NCI-H526 treated with DMSO at 0.1 percent for 48 hours (cell line): ENCODE results near the gene SORBS1.
"Not testable (repeated sequence)": the region's sequence is repeated elsewhere in the genome, so short reads cannot be mapped to it uniquely, and the experiment has no call there.

Experiments used
- DNase-seq: peaks from one replicate; lab custom pipeline; 2025; lab: John Stamatoyannopoulos, UW

Gene SORBS1

GRCh38 chr10:95388539-95388938 is 172.6 kb downstream of the SORBS1 start:
- no peak for DNase-seq

DNA sequence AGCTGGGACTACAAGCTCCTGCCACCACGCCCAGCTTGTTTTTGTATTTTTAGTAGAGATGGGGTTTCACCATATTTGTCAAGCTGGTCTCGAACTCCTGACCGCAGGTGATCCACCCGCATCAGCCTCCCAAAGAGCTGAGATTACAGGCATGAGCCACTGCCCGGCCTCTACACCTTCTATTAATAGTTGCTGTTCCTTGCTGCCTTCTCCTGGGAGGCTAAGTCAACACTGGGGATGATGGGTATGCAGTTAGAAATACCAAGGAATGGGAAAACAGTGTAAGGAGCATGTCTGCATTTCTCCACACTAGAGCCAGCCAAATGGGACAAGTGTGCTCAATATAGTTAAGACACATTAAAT is 173.1 kb downstream of the SORBS1 start:
- no peak for DNase-seq

GRCh38 chr10:95384011-95384704 is 177.0 kb downstream of the SORBS1 start:
- no peak for DNase-seq

GRCh38 chr10:95382596-95382995 is 178.6 kb downstream of the SORBS1 start:
- DNase-seq = no peak

- no peak for DNase-seq
Observed at GRCh38 chr10:95382174-95382573, 179.0 kb downstream of the SORBS1 start.

DNA sequence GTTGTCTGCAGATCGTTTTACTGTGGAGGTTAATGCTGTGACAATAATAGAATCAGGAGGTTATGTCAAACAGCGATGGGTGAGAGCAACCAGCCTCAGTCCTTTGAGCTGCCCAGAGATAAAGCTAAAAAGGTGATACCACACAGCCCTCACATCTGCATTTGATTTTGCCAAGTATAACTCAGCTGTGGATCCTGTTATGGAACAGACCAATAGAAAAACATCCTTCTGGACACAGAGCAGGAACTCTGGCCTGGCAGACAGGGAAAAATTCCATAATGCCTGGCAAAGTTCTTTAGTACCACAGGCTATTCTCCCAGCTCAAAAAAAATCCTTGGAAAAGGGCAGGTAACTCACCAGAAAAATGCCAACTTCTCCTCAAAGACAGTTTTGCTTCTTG is 183.2 kb downstream of the SORBS1 start:
- no peak for DNase-seq

GRCh38 chr10:95375418-95375817 is 185.8 kb downstream of the SORBS1 start:
- no peak for DNase-seq

GRCh38 chr10:95374597-95375209 is 186.5 kb downstream of the SORBS1 start:
- peak; percentile 32 for DNase-seq

DNA sequence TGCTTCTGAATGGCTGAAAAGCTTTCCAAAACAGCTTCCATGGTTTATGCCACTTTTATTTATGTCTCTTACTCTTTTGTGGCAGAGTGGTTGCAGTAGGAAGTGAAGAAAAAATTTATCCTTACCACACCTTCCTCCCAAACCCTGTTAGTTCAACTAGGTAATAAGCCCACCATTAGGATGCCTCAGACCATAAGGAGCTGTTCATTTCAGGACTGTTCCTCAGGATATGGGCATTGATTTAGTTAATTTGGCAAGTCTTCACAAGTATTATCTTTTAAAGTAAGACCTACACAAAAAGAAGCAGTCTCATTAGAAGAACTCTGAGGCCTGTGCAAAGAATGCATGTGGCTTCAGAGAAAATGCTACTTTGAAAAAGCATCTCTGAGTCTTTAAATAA is 187.5 kb downstream of the SORBS1 start:
- no peak for DNase-seq

GRCh38 chr10:95364342-95364741 is 196.8 kb downstream of the SORBS1 start:
- no peak for DNase-seq

- no peak for DNase-seq
Observed at GRCh38 chr10:95363303-95363912, 197.8 kb downstream of the SORBS1 start.

GRCh38 chr10:95360122-95360714 is 201.0 kb downstream of the SORBS1 start:
- no peak for DNase-seq

DNA sequence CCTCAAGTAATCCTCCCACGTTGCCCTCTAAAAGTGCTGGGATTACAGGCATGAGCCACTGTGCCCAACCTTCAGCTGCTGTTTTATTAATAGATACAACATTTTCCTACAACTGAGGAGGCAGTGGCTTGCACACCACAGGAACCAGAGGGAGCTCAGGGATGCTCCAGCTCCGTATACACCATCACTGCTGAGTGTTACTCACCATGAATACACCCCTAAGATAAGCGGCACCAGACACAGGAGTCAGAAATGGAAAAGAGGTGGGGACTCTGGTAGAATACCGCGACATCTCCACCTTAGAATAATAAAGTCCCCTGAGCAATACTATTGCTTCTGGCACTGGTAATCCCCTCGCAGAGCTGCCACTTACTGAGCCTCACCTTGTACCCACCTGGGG is 201.7 kb downstream of the SORBS1 start:
- no peak for DNase-seq

- no peak for DNase-seq
Observed at GRCh38 chr10:95356190-95356955, 204.8 kb downstream of the SORBS1 start.

GRCh38 chr10:95355301-95355700 is 205.9 kb downstream of the SORBS1 start:
- no peak for DNase-seq

- DNase-seq = no peak
Observed at GRCh38 chr10:95354110-95354509, 207.1 kb downstream of the SORBS1 start.

GRCh38 chr10:95353123-95353522 is 208.0 kb downstream of the SORBS1 start:
- DNase-seq = no peak

DNA sequence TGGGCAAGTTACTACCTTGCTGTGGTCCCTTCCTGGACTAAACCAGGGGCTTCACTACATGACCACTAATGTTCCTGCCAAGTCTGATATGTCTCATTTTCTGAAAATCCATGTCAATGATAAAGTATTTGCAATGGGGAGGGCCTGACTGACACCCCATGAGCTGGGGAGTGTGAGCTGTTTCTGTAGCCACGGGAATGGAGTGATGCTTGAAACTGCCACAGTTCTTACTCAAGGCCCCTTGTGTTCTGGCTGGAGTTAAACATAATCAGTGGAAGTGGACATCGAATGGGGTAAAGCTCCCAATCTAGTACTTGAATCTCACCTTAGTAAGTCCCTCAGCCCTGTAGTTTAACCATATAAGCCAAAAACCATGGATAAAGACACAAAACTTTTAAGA is 208.5 kb downstream of the SORBS1 start:
- DNase-seq = no peak

DNA sequence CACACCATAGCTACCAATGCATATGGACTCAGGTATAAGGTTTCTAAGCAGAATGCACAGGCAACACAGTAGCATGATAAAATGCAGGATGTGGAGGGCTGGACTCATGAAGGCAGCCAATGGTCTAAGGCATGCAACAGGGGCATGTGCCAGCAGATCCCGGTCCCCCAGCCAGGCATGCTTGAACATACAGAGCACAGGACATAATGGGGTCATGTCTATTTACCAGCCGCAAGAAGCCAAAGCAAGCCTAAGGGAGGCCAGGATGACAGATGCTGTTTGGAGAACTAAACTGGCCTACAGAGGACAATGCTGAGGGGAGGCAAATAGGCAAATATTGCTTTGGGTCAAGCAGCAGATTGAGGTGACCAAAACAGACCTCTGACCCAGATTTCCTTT is 210.3 kb downstream of the SORBS1 start:
- DNase-seq = no peak

DNA sequence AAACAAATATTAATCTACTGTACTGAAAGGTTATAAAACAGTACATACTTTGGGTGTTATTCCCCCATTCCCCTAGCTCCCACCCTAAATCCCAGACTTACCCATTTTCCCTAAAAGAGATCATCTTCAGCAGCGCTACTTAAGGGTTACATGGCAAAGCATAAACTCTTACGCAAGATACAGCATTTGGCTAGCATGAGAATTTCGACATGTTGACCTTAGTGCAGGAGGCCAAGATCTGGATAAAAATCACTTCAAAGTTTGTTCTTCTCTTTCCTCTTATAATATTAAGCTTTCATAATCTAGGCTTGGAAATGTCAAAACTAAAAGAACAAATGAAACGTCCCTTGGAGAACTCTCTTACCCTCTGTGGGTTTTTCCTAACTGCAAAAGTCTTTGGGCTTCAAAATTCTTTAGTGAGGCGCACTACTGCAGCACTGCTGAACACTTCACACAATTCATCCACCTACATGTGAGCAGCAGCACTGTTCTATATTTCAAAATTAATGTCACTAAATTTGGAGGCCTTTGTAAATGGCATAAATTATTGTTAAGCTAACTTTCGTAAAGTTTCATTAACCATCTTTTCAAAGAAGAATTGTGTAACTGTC is 210.8 kb downstream of the SORBS1 start:
- no peak for DNase-seq

GRCh38 chr10:95347402-95347766 is 213.8 kb downstream of the SORBS1 start:
- not testable (repeated sequence) for DNase-seq
